Calu3 (cell line): ENCODE measurements around the gene OR2V1. TPM values are rescaled to one million over a fixed set of nuclear protein-coding genes. Genes with fewer than 3 reads are reported as not detected.
"Not testable (repeated sequence)": the region's sequence is repeated elsewhere in the genome, so short reads cannot be mapped to it uniquely, and the experiment has no call there.

Experiments
- BruUV-seq: library from RNA; stranded (reverse); fragments of 400-500 nt; replicated peaks from 2 replicates; lab custom pipeline; 2021; lab: Mats Ljungman, UMichigan
- CTCF ChIA-PET: fragments of 300-600 bp; sonication (Branson Sonifier 250); formaldehyde crosslinking; loops from one replicate; lab custom pipeline; 2022; ENCODE audit warnings: antibody characterized with exemption; lab: Charles Lee
- DNase-seq: peaks from one replicate; pipeline ENCODE4 v3.0.0; 2022
- H3K27ac Mint-ChIP-seq: one replicate; pipeline ENCODE4 v1.8.0; 2022; ENCODE audit warnings: mixed read lengths; ENCODE audit not compliant: unreplicated experiment
- H3K27me3 Mint-ChIP-seq: one replicate; pipeline ENCODE4 v1.8.0; 2022; ENCODE audit warnings: mixed read lengths; ENCODE audit not compliant: unreplicated experiment
- H3K36me3 Mint-ChIP-seq: one replicate; pipeline ENCODE4 v1.8.0; 2022; ENCODE audit warnings: mild to moderate bottlenecking, moderate library complexity, mixed read lengths; ENCODE audit not compliant: insufficient read depth, unreplicated experiment
- H3K4me1 Mint-ChIP-seq: one replicate; pipeline ENCODE4 v1.8.0; 2022; ENCODE audit warnings: mild to moderate bottlenecking, low read depth, mixed read lengths; ENCODE audit not compliant: unreplicated experiment
- H3K4me3 Mint-ChIP-seq: one replicate; pipeline ENCODE4 v1.8.0; 2022; ENCODE audit warnings: mild to moderate bottlenecking, low read depth, moderate library complexity, mixed read lengths; ENCODE audit not compliant: unreplicated experiment
- H3K9me3 Mint-ChIP-seq: one replicate; pipeline ENCODE4 v1.8.0; 2022; ENCODE audit warnings: low read depth, mixed read lengths; ENCODE audit not compliant: unreplicated experiment
- CTCF ChIP-seq: fragments of 200-600 bp; IDR thresholded peaks from one replicate; pipeline ENCODE4 v1.8.0; 2022; ENCODE audit warnings: antibody characterized with exemption; ENCODE audit not compliant: unreplicated experiment
- intact Hi-C: fragments of 100-400 bp; cut with micrococcal nuclease; formaldehyde crosslinking; loops from one replicate; pipeline ENCODE4 v1.10.0; 2022; ENCODE audit not compliant: unreplicated experiment
- total RNA-seq: library from RNA; stranded (reverse); gene quantifications from 2 replicates; pipeline ENCODE4 v1.2.3, GENCODE V29; 2022

OR2V1 gene
- total RNA-seq, 1 experiment from 2014 or later = not detected

DNA sequence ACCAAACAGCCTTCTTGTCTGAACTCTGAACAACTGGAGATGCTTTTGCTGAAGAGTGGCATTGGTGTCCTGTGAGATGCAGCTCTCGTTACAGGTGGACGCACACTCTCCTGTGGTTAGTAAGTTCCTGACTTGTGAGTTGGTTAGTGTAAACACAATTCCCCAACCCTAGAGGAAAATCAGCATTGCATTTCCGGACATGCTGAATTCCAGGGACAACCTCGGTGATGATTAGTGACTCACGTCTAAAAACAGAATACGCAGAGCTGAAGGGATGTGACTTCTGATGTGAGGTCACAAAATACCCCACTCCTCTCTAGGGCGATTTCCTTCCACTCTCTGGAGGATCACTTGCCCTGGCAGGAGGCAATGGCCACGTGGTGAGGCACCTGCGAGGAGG lies 21.4 kb upstream of the OR2V1 start:
- peaks cover 14% of the 10 kb centered on the region for H3K4me1 Mint-ChIP-seq
- no TSS peak for BruUV-seq
- CTCF ChIA-PET = no interaction called here
- peaks cover 3% of the 10 kb centered on the region for H3K9me3 Mint-ChIP-seq
- no peaks in the 10 kb centered on the region for H3K36me3 Mint-ChIP-seq
- intact Hi-C loops = no loop called here
- peaks cover 64% of the 10 kb centered on the region for H3K27me3 Mint-ChIP-seq
- no peak for DNase-seq
- no peak for TF ChIP-seq CTCF
- H3K27ac Mint-ChIP-seq = no peak overlapping the region
- no peak overlapping the region for H3K4me3 Mint-ChIP-seq

GRCh38 chr5:181151146-181151545 lies 20.2 kb upstream of the OR2V1 start:
- CTCF ChIA-PET = no interaction called here
- no peak for TF ChIP-seq CTCF
- no TSS peak for BruUV-seq
- H3K4me3 Mint-ChIP-seq = no peak overlapping the region
- no peak for DNase-seq
- peaks cover 3% of the 10 kb centered on the region for H3K9me3 Mint-ChIP-seq
- intact Hi-C loops = no loop called here
- H3K4me1 Mint-ChIP-seq = peaks cover 13% of the 10 kb centered on the region
- H3K27me3 Mint-ChIP-seq = peaks cover 64% of the 10 kb centered on the region
- H3K27ac Mint-ChIP-seq = no peak overlapping the region
- H3K36me3 Mint-ChIP-seq = no peaks in the 10 kb centered on the region

GRCh38 chr5:181149806-181150733 lies 19.1 kb upstream of the OR2V1 start:
- TF ChIP-seq CTCF = no peak
- CTCF ChIA-PET = no interaction called here
- Mint-ChIP-seq H3K27ac (no peak overlapping the region), H3K36me3 (no peaks in the 10 kb centered on the region), H3K4me3 (no peak overlapping the region), H3K27me3 (peaks cover 56% of the 10 kb centered on the region), H3K4me1 (peaks cover 9% of the 10 kb centered on the region), H3K9me3 (peaks cover 3% of the 10 kb centered on the region)
- no TSS peak for BruUV-seq
- DNase-seq = no peak
- intact Hi-C loops = no loop called here

- intact Hi-C loops = no loop called here
- Mint-ChIP-seq H3K4me1 (peaks cover 9% of the 10 kb centered on the region), H3K4me3 (no peak overlapping the region), H3K27ac (no peak overlapping the region), H3K9me3 (peaks cover 3% of the 10 kb centered on the region), H3K36me3 (no peaks in the 10 kb centered on the region), H3K27me3 (peaks cover 56% of the 10 kb centered on the region)
- DNase-seq = no peak
- no peak for TF ChIP-seq CTCF
- BruUV-seq = no TSS peak
- CTCF ChIA-PET = no interaction called here
Measured at GRCh38 chr5:181149355-181149754, 18.4 kb upstream of the OR2V1 start.

- H3K4me3 Mint-ChIP-seq, intact Hi-C loops, H3K9me3 Mint-ChIP-seq, BruUV-seq, H3K36me3 Mint-ChIP-seq, DNase-seq, H3K4me1 Mint-ChIP-seq, CTCF ChIA-PET, H3K27ac Mint-ChIP-seq: not testable (repeated sequence)
- peaks cover 77% of the 10 kb centered on the region for H3K27me3 Mint-ChIP-seq
Measured at GRCh38 chr5:181146927-181147636, 16.1 kb upstream of the OR2V1 start, which contains the start of gene OR2V2. Gene OR2V2, plus strand, starts transcription at chr5:181147586. Its CDS starts 7,357 bp downstream, at chr5:181154943.
